ENCODE results near the gene NRN1L.
A peak's percentile ranks its signal among the peaks of the same experiment; 100 is the strongest.

Gene NRN1L

GRCh38 chr16:67935402-67936123, 50.9 kb downstream of the NRN1L start:
- DNase-seq (ENCODE audit: low spot score), result peak; percentile 99

Data from germinal center (tissue), 1 donor.